AG04449 (cell line): Measurements from ENCODE around the gene SREK1.

ENCODE experiments used
- CTCF ChIA-PET: fragments of 350-600 bp; formaldehyde crosslinking; extraction: SDS; loops from one replicate; lab custom pipeline; 2021; ENCODE audit warnings: antibody characterized with exemption; lab: Yijun Ruan, JAX
- POLR2A ChIA-PET: fragments of 400-600, 350-600 bp; formaldehyde crosslinking; extraction: SDS; loops from one replicate; lab custom pipeline; 2020; ENCODE audit warnings: antibody characterized with exemption, inconsistent platforms; lab: Yijun Ruan, JAX
- DNase-seq: peaks from one replicate; pipeline ENCODE4 v3.0.0-alpha.2; 2010; ENCODE audit warnings: low read depth, low spot score
- H3K4me3 ChIP-seq: 2 replicates; pipeline ENCODE4 v1.5.1; 2011; ENCODE audit warnings: low read depth, mild to moderate bottlenecking, control low read depth, low read length
- CTCF ChIP-seq: IDR thresholded peaks from one replicate; pipeline ENCODE4 v1.5.1; 2011; ENCODE audit warnings: mild to moderate bottlenecking, moderate library complexity, low read length, control low read depth, inconsistent platforms; ENCODE audit not compliant: insufficient read depth; ENCODE audit errors: missing control alignments

SREK1 gene

DNA sequence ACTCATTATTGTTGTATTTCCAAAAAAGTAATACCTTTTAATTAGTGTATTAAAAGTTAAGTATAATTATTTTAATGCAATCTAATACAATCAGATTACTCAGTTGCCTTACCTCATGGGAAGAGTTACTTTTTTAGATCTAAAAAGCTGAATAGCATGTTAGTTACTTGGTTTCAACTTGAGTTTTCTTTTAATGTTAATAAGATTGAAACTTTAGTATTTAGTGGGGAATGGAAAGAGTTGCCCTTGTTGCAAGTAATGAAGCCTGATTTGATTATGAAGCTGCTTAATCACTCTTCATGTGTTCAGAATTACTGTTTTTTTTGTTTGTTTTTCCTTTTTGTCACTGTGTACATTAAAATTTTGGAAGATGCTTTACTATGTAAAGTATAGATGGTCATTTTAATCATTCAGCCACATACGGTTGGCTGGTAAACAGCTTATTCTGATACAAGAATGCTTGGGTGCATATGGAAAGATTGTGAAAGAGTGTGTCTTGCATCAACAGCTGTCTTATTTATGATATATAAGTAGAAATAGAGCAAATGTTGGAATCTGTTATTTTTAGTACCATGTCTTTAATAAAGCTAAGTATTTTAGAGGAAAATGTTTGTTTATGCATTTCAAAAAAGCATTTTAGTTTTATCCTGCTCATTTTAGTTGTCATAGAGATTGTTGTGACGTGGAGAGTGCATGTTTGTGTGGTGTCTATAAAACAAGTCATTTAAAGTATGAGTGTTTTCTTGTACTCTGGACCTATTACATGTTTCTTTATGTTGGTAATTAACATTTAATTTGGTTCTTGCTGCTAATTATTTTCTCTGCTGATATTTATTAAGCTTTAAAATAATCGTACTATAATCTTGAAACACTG, 36.4 kb downstream of the SREK1 start:
- no peak overlapping the region for H3K4me3 ChIP-seq
- ChIA-PET POLR2A (no interaction called here), CTCF (interaction anchor here (0.8 to 2.4 kb wide), 4 partner anchors 9 to 126 kb away, joined by 3 to 18 read pairs (median 5); no protein-coding TSS in a partner anchor)
- TF ChIP-seq CTCF, result no peak
- DNase-seq, result no peak

DNA sequence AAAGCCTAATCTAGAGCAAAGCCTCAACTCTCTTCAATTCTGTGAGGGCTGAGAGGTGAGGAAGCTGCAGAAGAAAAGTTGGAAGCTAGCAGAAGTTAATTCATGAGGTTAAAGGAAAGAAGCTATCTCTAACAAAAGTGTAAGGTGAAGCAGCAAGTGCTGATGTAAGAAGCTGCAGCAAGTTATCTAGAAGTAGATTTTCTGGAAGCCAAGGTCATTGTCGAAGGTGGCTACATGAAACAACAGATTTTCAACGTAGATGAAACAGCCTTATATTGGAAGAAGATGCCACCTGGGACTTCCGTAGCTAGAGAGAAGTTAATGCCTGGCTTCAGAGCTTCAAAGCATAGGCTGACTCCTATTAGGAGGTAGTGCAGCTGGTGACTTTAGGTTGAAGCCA, 42.0 kb downstream of the SREK1 start:
- DNase-seq, result no peak
- no peak overlapping the region for H3K4me3 ChIP-seq
- ChIA-PET POLR2A (no interaction called here), CTCF (interaction anchor here (0.9 to 1.7 kb wide), 4 partner anchors 10 to 15 kb away, joined by 3 to 5 read pairs (median 4); no protein-coding TSS in a partner anchor)
- TF ChIP-seq CTCF, result no peak

- H3K4me3 ChIP-seq, result no peak overlapping the region
- CTCF ChIA-PET, result no interaction called here
- DNase-seq, result no peak
- TF ChIP-seq CTCF, result no peak
- POLR2A ChIA-PET, result no interaction called here
Measured at GRCh38 chr5:66193419-66193818, 49.3 kb downstream of the SREK1 start.

DNA sequence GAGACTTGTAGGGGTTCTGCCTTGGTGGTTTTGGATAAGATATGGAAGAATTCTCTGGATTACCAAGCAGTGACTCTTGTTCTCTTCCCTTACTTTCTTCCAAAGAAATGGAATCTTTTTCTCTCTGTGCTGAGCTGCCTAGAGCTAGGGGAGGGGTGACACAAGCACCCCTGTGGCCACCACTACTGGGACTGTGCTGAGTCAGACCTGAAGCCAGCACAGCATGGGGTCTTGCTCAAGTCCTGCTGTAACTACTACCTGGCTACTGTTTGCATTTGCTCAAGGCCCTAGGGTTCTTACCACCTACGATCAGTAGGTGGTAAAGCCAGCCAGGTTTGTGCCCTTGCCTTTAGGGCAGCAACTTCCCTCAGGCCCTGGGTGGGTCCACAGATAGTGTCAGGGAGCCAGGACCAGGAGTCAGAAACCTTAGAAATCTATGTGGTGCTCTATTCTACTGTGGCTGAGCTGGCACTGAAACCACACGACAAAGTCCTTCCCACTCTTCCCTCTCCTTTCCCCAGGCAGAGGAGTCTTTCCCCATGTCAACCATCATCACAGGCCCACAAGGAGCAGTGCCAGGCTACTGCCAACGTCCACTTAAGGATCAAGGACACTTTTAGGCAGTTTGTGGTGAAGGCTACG, 53.8 kb downstream of the SREK1 start:
- no peak for DNase-seq
- CTCF ChIA-PET, result no interaction called here
- no peak for TF ChIP-seq CTCF
- POLR2A ChIA-PET, result no interaction called here
- H3K4me3 ChIP-seq, result no peak overlapping the region

GRCh38 chr5:66198837-66199236, 54.7 kb downstream of the SREK1 start:
- ChIA-PET CTCF (no interaction called here), POLR2A (no interaction called here)
- DNase-seq, result no peak
- H3K4me3 ChIP-seq, result no peak overlapping the region
- no peak for TF ChIP-seq CTCF

DNA sequence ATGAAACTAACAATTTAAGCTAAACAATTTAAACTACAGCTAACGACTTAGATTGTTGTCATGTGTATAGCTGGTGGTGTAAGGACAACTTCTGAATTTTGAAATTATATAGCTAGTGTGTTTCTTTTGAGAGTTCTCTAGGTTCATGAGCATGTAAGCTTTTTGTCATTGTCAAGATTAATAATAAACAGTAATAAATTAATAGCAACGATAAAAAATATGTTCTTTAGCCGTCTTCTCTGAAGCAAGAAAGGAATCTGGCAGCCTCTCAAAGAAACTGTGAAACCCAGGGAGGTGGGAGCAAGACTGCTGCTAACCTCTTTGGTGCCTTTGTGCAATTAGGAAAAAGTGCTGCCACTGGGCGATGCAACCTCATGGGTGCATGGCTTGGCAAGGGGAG, 59.4 kb downstream of the SREK1 start:
- TF ChIP-seq CTCF, result no peak
- H3K4me3 ChIP-seq, result no peak overlapping the region
- no peak for DNase-seq
- ChIA-PET CTCF (interaction anchor here (0.8 to 1.3 kb wide), 4 partner anchors 8 to 103 kb away, joined by 3 to 5 read pairs (median 4); no protein-coding TSS in a partner anchor), POLR2A (no interaction called here)
